Measurements from ENCODE around the gene MBLAC1. TPM values are rescaled to one million over a fixed set of nuclear protein-coding genes. Genes with fewer than 3 reads are reported as not detected.
"Not testable (repeated sequence)": the region's sequence is repeated elsewhere in the genome, so short reads cannot be mapped to it uniquely, and the experiment has no call there.

The MBLAC1 gene
- total RNA-seq, 2 experiments from 2014 or later, result 1.6 to 2.2 TPM

DNA sequence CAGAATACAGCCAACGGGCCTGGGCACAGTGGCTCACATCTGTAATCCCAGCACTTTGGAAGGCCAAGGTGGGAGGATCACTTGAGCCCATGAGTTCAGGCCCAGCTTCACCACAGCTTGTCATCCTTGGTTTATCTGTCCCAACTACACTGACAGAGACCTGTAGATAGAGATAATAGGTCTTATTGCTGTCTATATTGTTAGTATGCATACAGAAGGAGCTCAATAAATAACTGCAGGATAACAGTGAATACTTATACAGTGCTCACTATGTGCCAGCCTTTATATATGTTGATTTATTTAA lies 6.1 kb upstream of the MBLAC1 start:
- H3K4me1 Mint-ChIP-seq, result peaks cover 34% of the 10 kb centered on the region
- peak overlapping the region; percentile 94 for H3K27ac Mint-ChIP-seq
- ATAC-seq, result no peak
- H3K9me3 Mint-ChIP-seq (ENCODE audit: low read depth), result no peaks in the 10 kb centered on the region
- no peak for DNase-seq
- ChIA-PET POLR2A (interaction anchor here (0.6 to 1.4 kb wide), 6 partner anchors 11 to 245 kb away, joined by 3 to 9 read pairs (median 4); partner anchors contain the start of genes AP4M1, GPC2, MCM7 and STAG3), CTCF (interaction anchor here (1.1 to 2.6 kb wide), 6 partner anchors 10 to 224 kb away, joined by 3 to 12 read pairs (median 4); partner anchors contain the start of gene COPS6)
- no peaks in the 10 kb centered on the region for H3K27me3 Mint-ChIP-seq
- H3K36me3 Mint-ChIP-seq (ENCODE audit: low read depth), result peaks cover 15% of the 10 kb centered on the region
- intact Hi-C loops (cut with DNase I, micrococcal nuclease), result loop anchor here in 1 of 2 experiments (1.0 kb wide), 1 partner anchor 28 kb away; the partner anchor contains the start of gene LAMTOR4
- H3K4me3 Mint-ChIP-seq, result peak overlapping the region; percentile 86

GRCh38 chr7:100122067-100122466 lies 4.7 kb upstream of the MBLAC1 start:
- ChIA-PET POLR2A (no interaction called here), CTCF (interaction anchor here (0.7 kb wide), 1 partner anchor 14 kb away, joined by 3 read pairs; no protein-coding TSS in a partner anchor)
- Mint-ChIP-seq H3K4me1 (peaks cover 35% of the 10 kb centered on the region), H3K27ac (no peak overlapping the region), H3K36me3 (ENCODE audit: low read depth) (peaks cover 16% of the 10 kb centered on the region), H3K27me3 (no peaks in the 10 kb centered on the region), H3K4me3 (no peak overlapping the region), H3K9me3 (ENCODE audit: low read depth) (no peaks in the 10 kb centered on the region)
- DNase-seq (no peak), ATAC-seq (no peak)
- intact Hi-C loops (cut with DNase I, micrococcal nuclease), result no loop called here

DNA sequence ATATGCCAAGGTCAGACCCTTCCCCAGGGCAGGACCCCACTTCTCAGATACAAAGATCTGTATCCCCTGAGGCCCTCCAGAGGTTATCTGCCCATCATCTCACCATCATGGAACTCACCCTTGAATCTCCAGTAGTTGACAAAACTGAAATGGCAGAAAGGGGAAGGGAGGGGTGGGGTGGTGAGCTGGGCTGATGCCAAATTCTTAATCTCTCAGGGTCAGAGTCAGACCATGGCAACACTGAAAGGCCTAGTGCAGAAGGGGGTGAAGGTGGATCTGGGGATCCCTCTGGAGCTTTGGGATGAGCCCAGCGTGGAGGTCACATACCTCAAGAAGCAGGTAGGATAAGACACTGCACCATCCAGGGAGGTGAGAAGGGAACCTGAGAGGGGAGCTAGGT lies 4.2 kb upstream of the MBLAC1 start:
- Mint-ChIP-seq H3K9me3 (ENCODE audit: low read depth) (no peaks in the 10 kb centered on the region), H3K4me3 (no peak overlapping the region), H3K27ac (no peak overlapping the region), H3K4me1 (peaks cover 35% of the 10 kb centered on the region), H3K27me3 (no peaks in the 10 kb centered on the region), H3K36me3 (ENCODE audit: low read depth) (peaks cover 16% of the 10 kb centered on the region)
- ChIA-PET CTCF (interaction anchor here (0.7 kb wide), 1 partner anchor 15 kb away, joined by 3 read pairs; no protein-coding TSS in a partner anchor), POLR2A (no interaction called here)
- intact Hi-C loops (cut with DNase I, micrococcal nuclease), result no loop called here
- ATAC-seq, result no peak
- no peak for DNase-seq

DNA sequence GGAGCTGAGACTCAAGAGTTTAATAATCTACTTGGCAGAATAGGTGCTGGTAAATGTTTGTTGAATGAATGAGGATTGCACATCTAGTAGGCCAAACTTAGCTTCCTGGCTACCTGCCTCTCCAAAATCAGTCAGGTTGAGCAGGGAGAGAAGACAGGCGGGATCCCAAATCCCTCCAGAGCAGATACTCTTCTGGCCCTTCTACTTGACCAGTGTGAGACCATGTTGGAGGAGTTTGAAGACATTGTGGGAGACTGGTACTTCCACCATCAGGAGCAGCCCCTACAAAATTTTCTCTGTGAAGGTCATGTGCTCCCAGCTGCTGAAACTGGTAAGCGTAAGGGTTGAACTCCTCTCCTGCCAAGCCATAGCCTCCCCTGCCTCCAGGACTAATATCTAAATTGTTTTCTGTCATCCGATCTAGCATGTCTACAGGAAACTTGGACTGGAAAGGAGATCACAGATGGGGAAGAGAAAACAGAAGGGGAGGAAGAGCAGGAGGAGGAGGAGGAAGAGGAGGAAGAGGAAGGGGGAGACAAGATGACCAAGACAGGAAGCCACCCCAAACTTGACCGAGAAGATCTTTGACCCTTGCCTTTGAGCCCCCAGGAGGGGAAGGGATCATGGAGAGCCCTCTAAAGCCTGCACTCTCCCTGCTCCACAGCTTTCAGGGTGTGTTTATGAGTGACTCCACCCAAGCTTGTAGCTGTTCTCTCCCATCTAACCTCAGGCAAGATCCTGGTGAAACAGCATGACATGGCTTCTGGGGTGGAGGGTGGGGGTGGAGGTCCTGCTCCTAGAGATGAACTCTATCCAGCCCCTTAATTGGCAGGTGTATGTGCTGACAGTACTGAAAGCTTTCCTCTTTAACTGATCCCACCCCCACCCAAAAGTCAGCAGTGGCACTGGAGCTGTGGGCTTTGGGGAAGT lies 2.2 kb upstream of the MBLAC1 start:
- DNase-seq (no peak), ATAC-seq (no peak)
- peak overlapping the region; percentile 20 for H3K27ac Mint-ChIP-seq
- H3K4me3 Mint-ChIP-seq, result peak overlapping the region; percentile 93
- ChIA-PET POLR2A (interaction anchor here (0.6 to 1.2 kb wide), 2 partner anchors 23 to 736 kb away, joined by 3 to 7 read pairs; partner anchors contain the start of genes AP4M1 and MCM7), CTCF (interaction anchor here (0.6 to 2.2 kb wide), 4 partner anchors 8 to 581 kb away, joined by 3 to 6 read pairs (median 4); partner anchors contain the start of gene POP7)
- no peaks in the 10 kb centered on the region for H3K27me3 Mint-ChIP-seq
- intact Hi-C loops (cut with DNase I, micrococcal nuclease), result loop anchor here (5.0 kb wide), 4 partner anchors 42 to 463 kb away; partner anchors contain the start of genes FBXO24 (in 1 of the 2), GPC2 (in 1 of the 2), LRCH4 (in 1 of the 2) and STAG3 (in 1 of the 2)
- H3K9me3 Mint-ChIP-seq (ENCODE audit: low read depth), result no peaks in the 10 kb centered on the region
- H3K36me3 Mint-ChIP-seq (ENCODE audit: low read depth), result peaks cover 12% of the 10 kb centered on the region
- H3K4me1 Mint-ChIP-seq, result peaks cover 31% of the 10 kb centered on the region

GRCh38 chr7:100126239-100126930 lies 382 bp upstream of the MBLAC1 start:
- Mint-ChIP-seq H3K4me3 (peak overlapping the region; percentile 93), H3K36me3 (ENCODE audit: low read depth) (peaks cover 12% of the 10 kb centered on the region), H3K4me1 (peaks cover 28% of the 10 kb centered on the region), H3K27me3 (no peaks in the 10 kb centered on the region), H3K9me3 (ENCODE audit: low read depth) (no peaks in the 10 kb centered on the region), H3K27ac (peak overlapping the region; percentile 99)
- ATAC-seq, result peak; percentile 31
- ChIA-PET CTCF (interaction anchor here (0.5 to 1.8 kb wide), 9 partner anchors 16 to 1117 kb away, joined by 3 to 5 read pairs (median 3); partner anchors contain the start of genes AP4M1, LAMTOR4 and MCM7), POLR2A (interaction anchor here (0.6 to 1.3 kb wide), 10 partner anchors 10 to 305 kb away, joined by 3 to 15 read pairs (median 4); partner anchors contain the start of genes AP4M1, LAMTOR4, MCM7 and ZSCAN21)
- intact Hi-C loops (cut with DNase I, micrococcal nuclease), result loop anchor here (2.0 to 5.0 kb wide), 9 partner anchors 26 to 461 kb away; partner anchors contain the start of genes AP4M1 (in 1 of the 2), FBXO24 (in 1 of the 2), GPC2 (in 1 of the 2) and LRCH4 (in 1 of the 2)
- no peak for DNase-seq

DNA sequence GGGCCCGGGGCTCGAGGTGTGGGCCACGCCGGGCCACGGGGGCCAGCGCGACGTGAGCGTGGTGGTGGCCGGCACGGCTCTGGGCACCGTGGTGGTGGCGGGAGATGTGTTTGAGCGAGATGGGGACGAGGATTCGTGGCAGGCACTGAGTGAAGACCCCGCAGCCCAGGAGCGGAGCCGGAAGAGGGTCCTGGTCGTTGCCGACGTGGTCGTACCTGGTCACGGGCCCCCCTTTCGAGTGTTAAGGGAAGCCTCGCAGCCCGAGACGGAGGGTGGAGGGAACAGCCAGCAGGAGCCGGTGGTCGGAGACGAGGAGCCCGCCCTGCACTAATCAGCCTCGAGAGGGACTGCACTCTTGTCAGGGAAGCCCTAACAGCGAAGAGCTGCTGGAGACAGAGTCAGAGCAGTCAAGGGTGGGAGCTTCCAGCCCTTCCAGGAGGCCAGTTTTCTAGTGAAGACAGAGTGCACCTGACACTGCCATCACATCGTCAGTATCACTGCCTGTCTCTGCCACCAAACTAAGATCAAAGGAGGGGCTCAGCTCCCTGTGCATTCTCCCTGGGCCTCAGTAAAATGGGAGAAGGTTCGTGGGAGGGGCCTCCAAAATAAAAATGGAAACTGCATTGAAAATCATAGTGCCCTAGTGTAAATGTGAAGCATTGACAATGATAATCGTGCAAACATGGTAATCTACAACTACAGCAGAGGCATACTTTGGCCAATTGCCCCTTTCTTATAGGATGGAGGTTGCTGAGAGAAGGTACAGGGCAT lies 1.3 kb downstream of the MBLAC1 start:
- Mint-ChIP-seq H3K27ac (peak overlapping the region; percentile 83), H3K4me1 (peaks cover 28% of the 10 kb centered on the region), H3K36me3 (ENCODE audit: low read depth) (peaks cover 12% of the 10 kb centered on the region), H3K27me3 (no peaks in the 10 kb centered on the region), H3K9me3 (ENCODE audit: low read depth) (no peaks in the 10 kb centered on the region), H3K4me3 (peak overlapping the region; percentile 93)
- ATAC-seq (peak; percentile 5), DNase-seq (peak; percentile 58)
- CTCF ChIA-PET, result interaction anchor here (0.6 to 2.2 kb wide), 7 partner anchors 11 to 90 kb away, joined by 3 to 9 read pairs (median 3); partner anchors contain the start of gene LAMTOR4
- intact Hi-C loops (cut with DNase I, micrococcal nuclease), result loop anchor here (1.0 to 5.0 kb wide), 16 partner anchors 9 to 459 kb away; partner anchors contain the start of genes AP4M1 (in 2 of the 2), CNPY4 (in 2 of the 2), GPC2 (in 2 of the 2) and MCM7 (in 2 of the 2)
- POLR2A ChIA-PET, result interaction anchor here (0.5 to 1.2 kb wide), 3 partner anchors 14 to 301 kb away, joined by 3 to 7 read pairs (median 3); partner anchors contain the start of gene ZCWPW1

GRCh38 chr7:100128637-100128963 lies 1.8 kb downstream of the MBLAC1 start:
- Mint-ChIP-seq H3K4me3 (peak overlapping the region; percentile 93), H3K27ac (peak overlapping the region; percentile 24), H3K36me3 (ENCODE audit: low read depth) (peaks cover 12% of the 10 kb centered on the region), H3K9me3 (ENCODE audit: low read depth) (no peaks in the 10 kb centered on the region), H3K27me3 (no peaks in the 10 kb centered on the region), H3K4me1 (peaks cover 28% of the 10 kb centered on the region)
- intact Hi-C loops (cut with DNase I, micrococcal nuclease), result loop anchor here (5.0 kb wide), 4 partner anchors 46 to 459 kb away; partner anchors contain the start of genes FBXO24 (in 1 of the 2), GPC2 (in 1 of the 2), LRCH4 (in 1 of the 2) and STAG3 (in 1 of the 2)
- ATAC-seq (no peak), DNase-seq (peak; percentile 28)
- CTCF ChIA-PET, result interaction anchor here (0.6 to 2.2 kb wide), 10 partner anchors 10 to 235 kb away, joined by 3 to 9 read pairs (median 3); partner anchors contain the start of gene LAMTOR4
- POLR2A ChIA-PET, result interaction anchor here (0.5 to 1.2 kb wide), 4 partner anchors 15 to 300 kb away, joined by 3 to 7 read pairs (median 3); partner anchors contain the start of gene ZCWPW1

- H3K9me3 Mint-ChIP-seq (ENCODE audit: low read depth); ATAC-seq; DNase-seq; H3K36me3 Mint-ChIP-seq (ENCODE audit: low read depth); H3K4me3 Mint-ChIP-seq; H3K27me3 Mint-ChIP-seq; H3K27ac Mint-ChIP-seq: not testable (repeated sequence)
- ChIA-PET CTCF (interaction anchor here (0.6 to 5.0 kb wide), 17 partner anchors 10 to 577 kb away, joined by 3 to 41 read pairs (median 9); partner anchors contain the start of genes AP4M1, CNPY4, LAMTOR4 and MCM7), POLR2A (interaction anchor here (1.0 kb wide), 1 partner anchor 19 kb away, joined by 3 read pairs; the partner anchor contains the start of gene LAMTOR4)
- intact Hi-C loops (cut with DNase I, micrococcal nuclease), result loop anchor here (2.0 to 5.0 kb wide), 3 partner anchors 92 to 218 kb away; no protein-coding TSS in a partner anchor
- peaks cover 17% of the 10 kb centered on the region for H3K4me1 Mint-ChIP-seq
Measured at GRCh38 chr7:100130220-100130607, 3.4 kb downstream of the MBLAC1 start.

DNA sequence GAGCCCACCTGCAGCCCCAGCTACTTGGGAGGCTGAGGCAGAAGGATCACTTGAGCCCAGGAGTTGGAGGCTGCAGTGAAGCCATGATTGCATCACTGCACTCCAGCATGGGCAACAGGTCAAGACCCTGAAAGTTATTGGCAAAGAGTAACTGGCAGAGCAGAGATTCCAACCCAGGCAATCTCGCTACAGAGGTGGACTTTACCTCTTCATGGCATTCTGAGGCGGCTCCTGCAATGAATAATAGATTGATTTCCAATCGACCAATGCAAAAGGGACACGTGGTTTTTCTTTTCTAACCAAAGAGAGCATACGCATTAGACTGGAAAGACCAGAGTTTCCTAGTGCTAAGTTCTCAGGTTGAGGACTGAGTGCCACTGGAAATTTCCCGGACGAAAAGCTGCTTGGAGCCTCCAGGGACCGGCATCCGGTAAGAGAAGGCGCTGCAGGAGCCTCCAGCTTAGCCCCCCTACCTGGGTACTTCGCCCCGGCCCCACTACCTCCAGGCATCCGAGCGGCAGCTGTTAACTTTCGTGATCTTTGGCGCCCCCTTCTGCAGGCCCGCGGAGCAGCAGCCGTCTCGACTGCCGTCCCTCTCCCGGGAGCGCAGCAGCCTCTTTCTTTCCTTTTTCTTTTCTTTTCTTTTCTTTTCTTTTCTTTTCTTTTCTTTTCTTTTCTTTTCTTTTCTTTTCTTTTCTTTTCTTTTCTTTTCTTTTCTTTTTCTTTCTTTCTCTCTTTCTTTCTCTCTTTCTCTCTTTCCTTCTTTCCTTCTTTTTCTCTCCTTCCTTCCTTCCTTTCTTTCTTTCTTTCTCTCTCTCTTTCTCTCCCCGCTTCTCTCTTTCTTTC lies 4.1 kb downstream of the MBLAC1 start:
- CTCF ChIA-PET, result interaction anchor here (0.5 to 5.0 kb wide), 24 partner anchors 10 to 328 kb away, joined by 3 to 41 read pairs (median 5); partner anchors contain the start of genes AP4M1, CNPY4, LAMTOR4 and MCM7
- H3K9me3 Mint-ChIP-seq (ENCODE audit: low read depth), result no peaks in the 10 kb centered on the region
- no peak overlapping the region for H3K27ac Mint-ChIP-seq
- intact Hi-C loops (cut with DNase I, micrococcal nuclease), result loop anchor here (1.0 to 5.0 kb wide), 6 partner anchors 50 to 219 kb away; partner anchors contain the start of gene ZNF3 (in 1 of the 2)
- H3K4me1 Mint-ChIP-seq, result peaks cover 11% of the 10 kb centered on the region
- peak overlapping the region; percentile 33 for H3K4me3 Mint-ChIP-seq
- ATAC-seq (peak; percentile 24), DNase-seq (peak; percentile 94)
- H3K27me3 Mint-ChIP-seq, result no peaks in the 10 kb centered on the region
- POLR2A ChIA-PET, result interaction anchor here (1.0 to 1.1 kb wide), 2 partner anchors 11 to 18 kb away, joined by 3 to 4 read pairs; partner anchors contain the start of gene LAMTOR4
- peaks cover 3% of the 10 kb centered on the region for H3K36me3 Mint-ChIP-seq (ENCODE audit: low read depth)
